Colonic mucosa (tissue), 4 donors: ENCODE data around the gene ZSWIM1. TPM values are rescaled to one million over a fixed set of nuclear protein-coding genes. Genes with fewer than 3 reads are reported as not detected.
"Not testable (repeated sequence)": the region's sequence is repeated elsewhere in the genome, so short reads cannot be mapped to it uniquely, and the experiment has no call there.

Experiments used
- DNase-seq: peaks from one replicate; pipeline ENCODE4 v3.0.0-alpha.2; 2020
- H3K27ac ChIP-seq: fragments of 200-600 bp; one replicate; pipeline ENCODE4 v1.8.0; 2021
- H3K27me3 ChIP-seq: fragments of 200-600 bp; one replicate; pipeline ENCODE4 v1.8.0; 2021
- H3K36me3 ChIP-seq: fragments of 200-600 bp; one replicate; pipeline ENCODE4 v1.8.0; 2021
- H3K4me1 ChIP-seq: fragments of 200-600 bp; one replicate; pipeline ENCODE4 v1.8.0; 2021; ENCODE audit warnings: mild to moderate bottlenecking
- H3K4me3 ChIP-seq: fragments of 200-600 bp; one replicate; pipeline ENCODE4 v1.8.0; 2021
- H3K9ac ChIP-seq, 2 donors: one replicate each; pipeline ENCODE4 v1.7.0; 2013; ENCODE audit warnings: control low read depth in 2 of 2, low read depth in 2 of 2, low read length in 2 of 2
- H3K9me3 ChIP-seq: fragments of 200-600 bp; one replicate; pipeline ENCODE4 v1.8.0; 2021
- CTCF ChIP-seq: fragments of 200-600 bp; IDR thresholded peaks from one replicate; pipeline ENCODE4 v1.8.0; 2022; ENCODE audit warnings: antibody characterized with exemption, mild to moderate bottlenecking
- intact Hi-C: fragments of 100-400 bp; cut with DNase I; formaldehyde crosslinking; loops from one replicate; pipeline ENCODE4 v1.14.1; 2022
- total RNA-seq, 2 donors: library from RNA; stranded (reverse); fragmentation: NEBNext Ultra II Directional in 1 of 2; extraction: Animal tissue kit (Norgen Biotek cat#: 25700) in 1 of 2; gene quantifications; one replicate each; pipeline ENCODE4 v1.2.1, GENCODE V29; 2021
- donor health status: healthy.
- donor health status: DM: no; HTN: no; CAD: no.
- donor health status: DM: no; HTN: no; CAD: no.

ZSWIM1 gene
- total RNA-seq, 2 donors from 2014 or later, result 13.3 to 13.4 TPM

DNA sequence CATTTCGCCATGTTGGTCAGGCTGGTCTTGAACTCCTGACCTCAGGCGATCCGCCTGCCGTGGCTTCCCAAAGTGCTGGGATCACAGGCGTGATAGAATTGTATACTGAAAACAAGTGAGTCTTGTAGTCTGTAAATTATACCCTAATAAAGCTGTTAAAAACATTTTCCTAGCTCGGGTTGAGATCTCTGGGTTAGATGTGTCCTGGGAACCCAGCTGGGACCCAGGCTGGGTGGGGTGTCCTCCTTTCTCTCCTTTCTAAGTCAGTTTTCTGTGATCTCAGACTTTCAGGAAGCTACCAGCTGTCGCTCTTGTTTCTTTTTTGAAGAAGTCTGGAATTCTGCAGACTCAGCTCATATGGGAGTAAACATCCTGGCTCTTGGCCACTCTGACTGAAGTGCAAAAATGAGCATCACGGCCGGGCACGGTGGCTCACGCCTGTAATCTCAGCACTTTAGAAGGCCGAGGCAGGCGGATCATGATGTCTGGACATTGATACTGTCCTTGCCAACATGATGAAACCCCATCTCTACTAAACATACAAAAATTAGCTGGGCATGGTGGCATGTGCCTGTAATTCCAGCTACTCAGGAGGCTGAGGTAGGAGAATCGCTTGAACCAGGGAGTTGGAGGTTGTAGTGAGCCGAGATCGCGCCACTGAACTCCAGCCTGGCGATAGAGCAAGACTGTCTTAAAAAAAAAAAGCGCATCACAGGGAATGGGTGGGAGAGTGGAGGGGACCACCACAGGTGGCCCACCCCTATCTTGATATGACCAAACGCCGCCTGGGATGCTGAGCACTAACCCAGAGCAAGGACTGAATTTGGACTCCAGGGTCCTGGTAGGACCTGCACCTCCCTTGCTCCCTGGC is 43.6 kb downstream of the ZSWIM1 start:
- Histone ChIP-seq H3K27me3 (no peaks in the 10 kb centered on the region), H3K4me1 (no peaks in the 10 kb centered on the region), H3K9me3 (no peaks in the 10 kb centered on the region), H3K4me3 (no peak overlapping the region), H3K9ac (no peak overlapping the region), H3K27ac (peak overlapping the region; percentile 66), H3K36me3 (no peaks in the 10 kb centered on the region)
- intact Hi-C loops, result no loop called here
- TF ChIP-seq CTCF, result no peak
- DNase-seq, result peak; percentile 42

GRCh38 chr20:45925821-45926506 is 44.9 kb downstream of the ZSWIM1 start:
- Histone ChIP-seq H3K4me1 (no peaks in the 10 kb centered on the region), H3K9ac (no peak overlapping the region), H3K4me3 (no peak overlapping the region), H3K27ac (no peak overlapping the region), H3K9me3 (no peaks in the 10 kb centered on the region), H3K27me3 (no peaks in the 10 kb centered on the region), H3K36me3 (no peaks in the 10 kb centered on the region)
- intact Hi-C loops, result no loop called here
- no peak for DNase-seq
- no peak for TF ChIP-seq CTCF

GRCh38 chr20:45926731-45927070 is 45.7 kb downstream of the ZSWIM1 start:
- intact Hi-C loops, result no loop called here
- no peak for DNase-seq
- Histone ChIP-seq H3K27me3 (no peaks in the 10 kb centered on the region), H3K9ac (no peak overlapping the region), H3K36me3 (no peaks in the 10 kb centered on the region), H3K27ac (no peak overlapping the region), H3K9me3 (no peaks in the 10 kb centered on the region), H3K4me3 (no peak overlapping the region), H3K4me1 (no peaks in the 10 kb centered on the region)
- TF ChIP-seq CTCF, result no peak

- Histone ChIP-seq H3K27me3 (no peaks in the 10 kb centered on the region), H3K9me3 (no peaks in the 10 kb centered on the region), H3K27ac (no peak overlapping the region), H3K9ac (no peak overlapping the region), H3K4me3 (no peak overlapping the region), H3K4me1 (no peaks in the 10 kb centered on the region), H3K36me3 (no peaks in the 10 kb centered on the region)
- TF ChIP-seq CTCF, result no peak
- intact Hi-C loops, result no loop called here
- no peak for DNase-seq
Observed at GRCh38 chr20:45927071-45927878, 46.2 kb downstream of the ZSWIM1 start.

DNA sequence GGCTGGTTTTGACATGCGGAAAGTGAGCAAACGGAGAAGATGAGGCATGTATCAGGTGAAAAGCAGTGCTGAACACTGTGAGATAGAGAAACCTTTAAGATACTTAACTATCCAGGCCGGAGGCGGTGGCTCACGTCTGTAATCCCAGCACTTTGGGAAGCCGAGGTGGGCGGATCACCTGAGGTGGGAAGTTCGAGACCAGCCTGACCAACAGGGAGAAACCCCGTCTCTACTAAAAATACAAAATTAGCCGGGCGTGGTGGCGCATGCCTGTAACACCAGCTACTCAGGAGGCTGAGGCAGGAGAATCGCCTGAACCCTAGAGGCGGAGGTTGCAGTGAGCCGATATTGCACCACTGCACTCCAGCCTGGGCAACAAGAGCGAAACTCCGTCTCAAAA is 50.7 kb downstream of the ZSWIM1 start:
- not testable (repeated sequence) for H3K27me3 ChIP-seq, H3K4me3 ChIP-seq, H3K9ac ChIP-seq, H3K4me1 ChIP-seq, DNase-seq, H3K27ac ChIP-seq, H3K9me3 ChIP-seq, H3K36me3 ChIP-seq
- intact Hi-C loops, result loop anchor here (5.0 kb wide), 1 partner anchor 39 kb away; the partner anchor contains the start of genes CTSA and NEURL2
